Measurements from ENCODE around the gene IFI44. TPM values are rescaled to one million over a fixed set of nuclear protein-coding genes. Genes with fewer than 3 reads are reported as not detected.
A peak's percentile ranks its signal among the peaks of the same experiment; 100 is the strongest.

IFI44 gene
- total and polyA plus RNA-seq, 2 donors (not counting 3 experiments of a cell fraction or from before 2014, with no cell fraction given), result 11.8 to 12.3 TPM

GRCh38 chr1:78678324-78678723 lies 28.7 kb downstream of the IFI44 start:
- CTCF ChIA-PET, result interaction anchor here (0.9 to 2.1 kb wide), 6 partner anchors 11 to 547 kb away, joined by 3 to 33 read pairs (median 4); partner anchors contain the start of gene IFI44L
- TF ChIP-seq POLR2AphosphoS5 (IDR thresholded peaks at IDR 0.05; ENCODE audit: insufficient read depth, low read depth, low read length), result no peak
- no peak for TF ChIP-seq MAX (IDR thresholded peaks at IDR 0.05; ENCODE audit: insufficient read depth, insufficient read length)
- TF ChIP-seq CTCF (IDR thresholded peaks at IDR 0.05; ENCODE audit: extremely low read depth in 1 of 2, insufficient read depth in 1 of 2, low read depth in 1 of 2, low read length in 2 of 2), result no peak
- TF ChIP-seq GATA2 (IDR thresholded peaks at IDR 0.05; ENCODE audit: insufficient read depth, insufficient read length, low read depth, low read length), result no peak
- TF ChIP-seq JUN (IDR thresholded peaks at IDR 0.05; ENCODE audit: borderline replicate concordance, insufficient read depth, insufficient read length, low read depth), result no peak
- no peak for TF ChIP-seq EZH2 (IDR thresholded peaks at IDR 0.05; ENCODE audit: borderline replicate concordance, low read depth, low read length, severe bottlenecking)
- no peak for TF ChIP-seq FOS (IDR thresholded peaks at IDR 0.05; ENCODE audit: borderline replicate concordance, insufficient read depth, low read length)
- TF ChIP-seq MYC (IDR thresholded peaks at IDR 0.05; ENCODE audit: low read depth, low read length), result no peak
- TF ChIP-seq POLR2A (IDR thresholded peaks at IDR 0.05; ENCODE audit: low read depth, low read length), result no peak

More at GRCh38 chr1:78678324-78678723, 28.7 kb downstream of the IFI44 start:
- BruUV-seq (replicated peaks), result no TSS peak
- Histone ChIP-seq H3K4me1 (ENCODE audit: control insufficient read depth, extremely low read depth, insufficient read depth, low read length) (no peaks in the 10 kb centered on the region), H3K4me2 (ENCODE audit: insufficient read depth, low read length) (no peak overlapping the region), H3K9ac (replicated peaks; ENCODE audit: extremely low read depth, insufficient read depth, low read length) (no peak overlapping the region), H3K79me2 (ENCODE audit: control insufficient read depth, insufficient read depth, low read length) (no peaks in the 10 kb centered on the region), H3K27ac (ENCODE audit: insufficient read depth, low read depth, low read length) (no peak overlapping the region), H3K27me3 (ENCODE audit: control insufficient read depth in 2 of 2, insufficient read depth in 2 of 2, low read length in 2 of 2) (peaks cover 0 to 3% of the 10 kb centered on the region in 2 experiments), H2AFZ (ENCODE audit: low read depth, low read length) (peak overlapping the region; percentile 64), H4K20me1 (replicated peaks; ENCODE audit: control insufficient read depth, extremely low read depth, insufficient read depth, low read length) (no peaks in the 10 kb centered on the region), H3K9me3 (replicated peaks; ENCODE audit: control insufficient read depth, insufficient read depth, low read length) (no peaks in the 10 kb centered on the region), H3K36me3 (ENCODE audit: control insufficient read depth in 2 of 2, extremely low read depth in 1 of 2, insufficient read depth in 2 of 2, low read length in 2 of 2) (no peaks in the 10 kb centered on the region), H3K9me1 (replicated peaks; ENCODE audit: control insufficient read depth, extremely low read depth, insufficient read depth, low read length) (no peaks in the 10 kb centered on the region), H3K4me3 (replicated peaks in 1 of 3; ENCODE audit: insufficient read depth in 1 of 3, low read depth in 1 of 3, low read length in 3 of 3) (no peak overlapping the region)
- FAIRE-seq (no peak), DNase-seq (ENCODE audit: low read depth, low spot score) (no peak)
- intact Hi-C loops (cut with micrococcal nuclease) (no loop called here), dilution Hi-C loops (cut with MboI; ENCODE audit: extremely low pct_ligation_motif_present, low sequenced_read_pairs) (no loop called here)
- POLR2A ChIA-PET, result no interaction called here

All from endothelial cell of umbilical vein (primary cell).